CD4-positive, alpha-beta T cell treated with Interleukin-17A for 1 hour (primary cell): Measurements from ENCODE around the gene GNRHR.
"Not testable (repeated sequence)": the region's sequence is repeated elsewhere in the genome, so short reads cannot be mapped to it uniquely, and the experiment has no call there.

Experiments used
- DNase-seq: peaks from one replicate; pipeline ENCODE4 v3.0.0-alpha.2; 2020

The GNRHR gene, protein sequence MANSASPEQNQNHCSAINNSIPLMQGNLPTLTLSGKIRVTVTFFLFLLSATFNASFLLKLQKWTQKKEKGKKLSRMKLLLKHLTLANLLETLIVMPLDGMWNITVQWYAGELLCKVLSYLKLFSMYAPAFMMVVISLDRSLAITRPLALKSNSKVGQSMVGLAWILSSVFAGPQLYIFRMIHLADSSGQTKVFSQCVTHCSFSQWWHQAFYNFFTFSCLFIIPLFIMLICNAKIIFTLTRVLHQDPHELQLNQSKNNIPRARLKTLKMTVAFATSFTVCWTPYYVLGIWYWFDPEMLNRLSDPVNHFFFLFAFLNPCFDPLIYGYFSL

GRCh38 chr4:67754288-67754687 lies at the start of gene GNRHR:
GNRHR (minus strand) TSS chr4:67754388; CDS start chr4:67754335, 53 bp downstream.
- no peak for DNase-seq

DNA sequence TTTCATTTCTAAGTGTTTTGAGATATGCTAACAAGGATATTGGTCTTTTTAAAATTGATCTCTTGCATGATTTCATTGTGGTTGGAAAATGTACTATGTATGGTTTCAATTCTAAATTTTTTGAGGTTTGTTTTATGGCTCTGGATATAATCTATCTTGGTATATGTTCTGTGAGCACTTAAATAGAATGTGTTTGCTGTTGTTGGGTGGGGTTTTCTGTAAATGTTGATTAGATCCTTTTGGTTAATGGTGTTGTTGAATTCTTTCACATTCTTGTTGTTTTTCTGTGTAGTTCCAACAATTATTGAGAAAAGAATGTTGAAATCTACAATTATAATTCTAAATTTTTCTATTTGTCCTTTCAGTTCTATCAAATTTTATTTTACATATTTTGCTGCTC lies 42.6 kb upstream of the GNRHR start:
- no peak for DNase-seq

DNA sequence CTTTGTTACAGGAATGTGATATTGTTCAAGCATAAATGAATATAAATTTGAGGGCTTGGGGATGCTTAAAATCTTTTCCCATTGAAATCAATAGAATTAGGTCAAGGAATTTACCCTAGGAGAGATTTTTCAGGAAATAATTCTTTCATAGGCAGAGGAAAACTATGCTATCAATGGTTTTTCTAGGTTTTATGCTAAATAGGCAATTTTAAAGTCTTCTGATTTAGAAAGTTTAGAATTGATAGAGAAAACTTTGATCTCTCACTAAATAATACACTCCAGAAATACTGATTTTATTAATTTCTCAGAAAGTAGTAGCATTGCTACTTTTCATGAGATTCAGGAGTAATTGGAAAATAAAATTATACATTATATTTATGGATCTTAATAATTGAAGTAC lies 36.5 kb upstream of the GNRHR start:
- no peak for DNase-seq

- DNase-seq, result no peak
These were observed 33.1 kb upstream of the GNRHR start for GRCh38 chr4:67787311-67787710.

- DNase-seq, result no peak
These were observed 31.3 kb upstream of the GNRHR start for GRCh38 chr4:67785528-67785927.

DNA sequence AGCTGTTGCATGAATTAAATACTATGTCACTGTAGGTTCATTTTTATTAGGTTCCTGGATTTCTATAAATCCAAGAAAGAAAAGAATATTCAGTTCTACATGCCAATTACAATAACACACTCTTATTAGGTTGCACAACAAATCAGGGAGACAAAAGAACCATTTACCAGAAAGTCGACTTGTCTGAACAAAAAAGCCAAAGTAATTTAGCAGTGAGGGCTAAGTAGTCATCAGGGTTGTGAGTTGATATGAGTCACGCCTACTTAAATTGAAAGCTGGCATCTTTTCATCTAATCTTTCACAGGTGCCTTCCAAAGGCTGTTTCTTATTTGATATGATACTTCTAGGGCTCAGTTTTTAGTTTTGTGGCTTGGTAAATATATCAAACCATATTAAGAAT lies 25.4 kb upstream of the GNRHR start:
- no peak for DNase-seq

DNA sequence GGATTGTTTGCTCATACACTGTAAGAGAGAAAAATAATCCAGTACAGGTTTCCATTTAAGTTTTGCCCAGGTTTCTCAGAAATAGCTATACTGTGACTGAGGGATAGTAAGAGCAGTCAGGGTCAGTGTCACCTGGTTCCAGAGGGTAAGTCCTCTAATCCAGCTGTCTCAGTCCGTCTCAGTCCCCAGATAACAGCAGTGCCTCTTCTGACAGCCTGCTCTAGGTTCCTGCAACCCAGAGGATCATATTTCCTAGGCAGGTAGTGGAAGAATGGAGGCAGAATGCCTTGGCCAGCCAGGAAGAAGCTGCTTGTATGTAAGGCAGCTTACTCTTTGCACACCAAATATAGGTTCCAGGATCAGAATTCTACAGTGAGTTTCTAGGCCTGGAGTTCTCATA lies 22.6 kb upstream of the GNRHR start:
- DNase-seq, result no peak

GRCh38 chr4:67770422-67770821 lies 16.2 kb upstream of the GNRHR start:
- no peak for DNase-seq

DNA sequence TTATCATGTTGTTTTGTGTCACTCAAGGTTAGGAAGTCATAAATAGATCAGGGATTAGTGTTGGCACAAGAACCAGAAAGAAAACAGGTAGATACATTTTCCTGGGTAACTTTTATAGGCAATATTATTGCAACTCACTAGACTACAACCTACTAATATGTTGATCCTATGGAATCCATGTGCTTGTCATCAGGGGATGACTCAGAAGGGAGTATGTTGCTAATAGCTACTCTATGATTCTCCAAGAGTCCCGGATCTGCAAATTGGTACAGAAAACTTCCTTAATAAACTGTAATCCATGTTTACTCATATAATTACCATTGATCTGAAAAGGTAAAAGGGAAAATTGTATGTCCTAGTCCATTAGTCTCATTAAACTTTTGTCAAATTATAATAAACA lies 11.7 kb upstream of the GNRHR start:
- no peak for DNase-seq

GRCh38 chr4:67765401-67765800 lies 11.2 kb upstream of the GNRHR start:
- no peak for DNase-seq

DNA sequence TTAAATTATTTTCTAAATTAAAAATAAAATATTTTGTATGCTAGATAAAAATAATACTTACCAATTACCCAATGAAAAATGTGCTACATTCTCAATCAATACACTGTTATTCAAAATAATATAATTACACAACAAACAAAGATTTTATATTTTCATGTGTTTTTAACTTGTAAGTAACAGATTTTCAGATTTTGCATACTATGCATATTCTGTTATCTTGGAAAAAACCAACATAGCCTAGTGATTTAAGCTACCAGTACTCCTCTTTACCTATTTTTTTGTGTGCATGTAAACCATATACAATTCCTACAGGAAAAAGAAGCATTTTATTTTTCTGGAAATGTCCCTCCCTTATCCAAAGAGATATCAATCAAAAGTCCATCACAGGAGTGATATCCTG lies 10.0 kb upstream of the GNRHR start:
- DNase-seq, result no peak

DNA sequence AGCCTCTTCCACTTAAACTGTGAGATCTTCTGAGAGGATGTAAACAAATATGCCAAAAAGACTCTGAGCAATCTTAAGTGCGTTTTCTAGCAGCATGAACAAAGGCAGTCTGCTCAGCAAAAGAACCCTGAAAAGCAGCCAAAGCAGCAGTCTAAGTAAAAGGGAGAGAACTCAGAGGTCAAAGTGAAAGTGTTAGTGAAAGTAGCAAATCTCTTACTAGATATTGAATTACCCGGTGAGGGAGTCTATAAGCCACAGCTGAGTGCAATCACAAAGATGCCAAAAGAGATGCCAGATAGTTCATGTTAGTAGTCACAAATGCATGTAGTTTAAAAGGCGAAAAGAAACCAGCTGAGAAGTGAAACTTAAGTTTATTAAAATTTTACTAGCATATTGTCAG lies 7.9 kb upstream of the GNRHR start:
- peak; percentile 13 for DNase-seq

- DNase-seq, result not testable (repeated sequence)
These were observed 2.8 kb upstream of the GNRHR start for GRCh38 chr4:67756991-67757390.

DNA sequence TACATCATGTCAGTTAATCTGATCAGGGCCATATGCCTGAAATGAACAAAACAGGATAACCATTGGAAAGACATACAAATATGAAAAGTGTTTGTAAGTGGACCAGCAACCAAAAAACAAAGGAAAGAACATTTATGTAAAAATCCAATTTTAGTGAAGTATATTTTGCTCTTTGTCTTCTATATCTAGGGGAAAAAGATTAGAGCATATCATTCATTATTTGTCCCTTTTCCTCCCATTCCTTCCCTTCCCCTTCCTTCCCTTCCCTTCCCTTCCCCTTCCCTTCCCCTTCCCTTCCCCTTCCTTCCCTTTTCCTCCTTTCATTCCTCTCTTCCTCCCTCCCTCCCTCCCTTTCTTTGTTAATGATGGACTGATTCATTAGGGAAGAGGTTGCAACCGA lies 1.8 kb upstream of the GNRHR start:
- DNase-seq, result no peak

DNA sequence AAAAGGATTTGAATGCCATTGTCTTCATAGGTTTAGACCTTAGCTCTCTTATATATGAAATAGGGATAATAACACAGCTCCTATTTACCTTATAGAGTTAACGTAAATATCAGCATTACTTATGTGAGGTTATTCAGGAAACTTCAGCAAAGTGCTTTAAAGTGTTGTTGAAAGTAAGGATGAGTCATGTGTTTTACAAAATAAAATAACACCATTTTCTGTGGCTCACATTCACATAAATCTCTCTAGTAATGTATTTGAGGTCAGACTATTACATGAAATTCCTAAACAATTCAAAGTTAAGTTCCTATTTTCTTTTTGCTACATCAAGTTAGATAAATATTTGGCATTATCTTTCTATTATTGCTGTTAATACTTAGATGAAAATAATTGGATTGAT lies 2.9 kb downstream of the GNRHR start:
- no peak for DNase-seq

DNA sequence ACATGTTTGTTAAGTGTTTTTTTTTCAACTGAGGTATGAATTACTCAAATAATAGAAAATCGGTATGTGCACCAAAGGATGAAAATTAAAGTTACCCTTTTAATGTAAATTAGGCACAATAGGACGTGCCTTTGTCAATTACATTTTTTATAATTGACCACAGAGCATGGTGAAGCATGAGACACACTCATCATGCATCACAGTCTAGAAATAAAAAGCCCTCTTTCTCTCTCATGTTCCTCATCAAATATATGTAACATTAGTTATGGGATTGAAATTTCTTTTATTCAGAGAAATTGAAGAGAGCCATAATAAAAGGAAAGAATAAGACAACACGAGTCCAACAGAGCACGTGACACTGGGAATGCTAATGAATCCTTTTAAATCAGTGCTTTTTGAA lies 3.5 kb downstream of the GNRHR start:
- DNase-seq, result no peak

- no peak for DNase-seq
These were observed 4.9 kb downstream of the GNRHR start for GRCh38 chr4:67749286-67749685.

DNA sequence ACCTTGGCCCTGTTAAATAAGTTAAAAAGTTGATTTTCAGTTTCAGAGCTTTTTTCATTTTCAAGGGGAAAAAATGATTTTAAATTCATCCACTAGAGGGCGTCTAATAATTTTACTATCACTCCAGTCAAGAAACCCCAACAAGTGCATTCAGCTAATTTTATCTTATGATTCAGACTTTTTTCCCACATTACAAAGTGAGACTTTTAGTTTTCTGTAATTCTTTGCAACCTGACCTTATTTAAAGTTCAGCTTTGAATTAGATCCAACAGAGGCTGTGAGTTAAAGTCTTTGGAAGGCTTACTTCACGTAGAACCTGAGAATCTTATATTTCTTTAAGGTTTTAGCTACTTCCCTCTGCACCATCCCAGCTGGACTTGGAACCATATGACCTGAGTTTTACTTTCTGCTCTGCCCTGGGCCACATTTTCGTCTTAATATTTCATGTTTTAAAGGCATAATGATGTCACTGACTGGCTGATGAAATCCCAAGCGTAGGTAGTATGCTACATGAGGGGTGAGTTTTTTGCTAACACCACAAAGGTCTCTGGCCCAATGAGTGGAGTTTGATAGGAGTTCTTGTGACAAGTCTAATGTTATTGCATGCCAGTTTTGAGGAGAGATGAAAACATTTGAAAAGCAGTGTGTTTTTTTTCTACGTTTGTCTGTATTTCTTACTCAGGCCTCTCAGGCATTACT lies 7.2 kb downstream of the GNRHR start:
- DNase-seq, result peak; percentile 51

- no peak for DNase-seq
These were observed 9.5 kb downstream of the GNRHR start for GRCh38 chr4:67744561-67745283.

- DNase-seq, result no peak
These were observed 11.0 kb downstream of the GNRHR start for GRCh38 chr4:67743194-67743593.

DNA sequence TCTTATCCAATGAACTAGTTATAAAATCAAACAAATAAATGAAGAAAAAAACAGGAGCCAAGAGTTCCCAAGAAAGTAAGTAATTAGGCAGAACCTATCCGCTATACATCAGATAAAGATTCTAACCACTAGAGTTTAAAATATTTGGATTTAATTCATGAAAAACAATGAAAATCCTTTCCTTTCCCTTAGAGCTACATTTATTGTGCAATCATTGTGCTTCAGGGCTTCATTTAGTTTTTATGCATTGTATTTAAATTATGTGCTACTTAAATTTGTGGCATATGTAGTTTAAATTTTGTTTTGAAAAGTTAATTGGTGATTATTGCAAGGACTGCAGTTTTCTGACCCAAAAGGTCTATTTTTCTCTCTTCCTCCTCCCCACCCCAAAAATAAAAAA lies 17.9 kb downstream of the GNRHR start:
- no peak for DNase-seq

DNA sequence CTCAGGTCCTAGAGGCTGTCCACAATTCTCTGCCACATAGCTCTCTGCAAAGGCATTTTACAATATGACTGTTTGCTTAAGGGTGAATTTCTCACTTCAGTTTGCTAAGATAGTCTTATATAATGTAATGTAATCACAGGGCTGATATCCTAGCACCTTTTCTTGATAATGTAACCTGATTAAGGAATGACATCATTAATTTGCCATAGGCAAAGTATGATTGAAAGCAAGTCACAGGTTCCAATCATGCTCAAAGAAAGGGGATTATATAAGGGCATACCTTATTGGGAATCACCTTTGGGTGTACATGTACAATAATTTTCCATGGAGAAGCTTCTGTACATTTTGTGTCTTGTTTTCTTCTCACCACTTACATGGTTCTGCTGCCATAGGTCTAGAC lies 18.9 kb downstream of the GNRHR start:
- no peak for DNase-seq

DNA sequence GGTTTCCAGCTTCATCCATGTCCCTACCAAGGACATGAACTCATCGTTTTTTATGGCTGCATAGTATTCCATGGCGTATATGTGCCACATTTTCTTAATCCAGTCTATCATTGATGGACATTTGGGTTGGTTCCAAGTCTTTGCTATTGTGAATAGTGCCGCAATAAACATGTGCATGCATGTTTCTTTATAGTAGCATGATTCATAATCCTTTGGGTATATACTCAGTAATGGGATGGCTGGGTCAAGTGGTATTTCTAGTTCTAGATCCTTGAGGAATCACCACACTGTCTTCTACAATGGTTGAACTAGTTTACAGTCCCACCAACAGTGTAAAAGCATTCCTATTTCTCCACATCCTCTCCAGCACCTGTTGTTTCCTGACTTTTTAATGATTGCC lies 23.7 kb downstream of the GNRHR start:
- DNase-seq, result not testable (repeated sequence)
